ENCODE results near the gene TEF. TPM values are rescaled to one million over a fixed set of nuclear protein-coding genes. Genes with fewer than 3 reads are reported as not detected.

Gene TEF
- total RNA-seq, 1 experiment from 2014 or later, result 2.2 TPM

- intact Hi-C loops (cut with micrococcal nuclease), result no loop called here
- no peaks in the 10 kb centered on the region for H3K9me3 Mint-ChIP-seq (ENCODE audit: unreplicated experiment)
Measured at GRCh38 chr22:41395531-41396240, 13.9 kb downstream of the TEF start.

GRCh38 chr22:41397143-41397811, 15.5 kb downstream of the TEF start:
- H3K4me3 Mint-ChIP-seq (ENCODE audit: unreplicated experiment), result no peak overlapping the region
- ChIA-PET POLR2A (interaction anchor here (1.5 kb wide), 1 partner anchor 16 kb away, joined by 8 read pairs; the partner anchor contains the start of gene TEF), CTCF (no interaction called here)
- intact Hi-C loops (cut with micrococcal nuclease), result no loop called here
- no peak for DNase-seq (ENCODE audit: unreplicated experiment)
- peaks cover 6% of the 10 kb centered on the region for H3K36me3 Mint-ChIP-seq (ENCODE audit: insufficient read depth, unreplicated experiment)
- peaks cover 7% of the 10 kb centered on the region for H3K4me1 Mint-ChIP-seq (ENCODE audit: insufficient read depth, unreplicated experiment)
- no TSS peak for BruUV-seq (replicated peaks)
- no peak overlapping the region for H3K27ac Mint-ChIP-seq (ENCODE audit: low read depth, unreplicated experiment)
- no peak for TF ChIP-seq CTCF (IDR thresholded peaks at IDR 0.05; ENCODE audit: unreplicated experiment)
- no peaks in the 10 kb centered on the region for H3K27me3 Mint-ChIP-seq (ENCODE audit: insufficient read depth, unreplicated experiment)
- no peaks in the 10 kb centered on the region for H3K9me3 Mint-ChIP-seq (ENCODE audit: unreplicated experiment)

More at GRCh38 chr22:41395531-41396240, 13.9 kb downstream of the TEF start:
- no peak for TF ChIP-seq CTCF (IDR thresholded peaks at IDR 0.05; ENCODE audit: unreplicated experiment)
- peaks cover 6% of the 10 kb centered on the region for H3K36me3 Mint-ChIP-seq (ENCODE audit: insufficient read depth, unreplicated experiment)
- CTCF ChIA-PET, result interaction anchor here (0.6 to 2.4 kb wide), 2 partner anchors 8 to 9 kb away, joined by 3 to 7 read pairs; no protein-coding TSS in a partner anchor
- BruUV-seq (replicated peaks), result no TSS peak
- H3K4me1 Mint-ChIP-seq (ENCODE audit: insufficient read depth, unreplicated experiment), result no peaks in the 10 kb centered on the region
- no peak for DNase-seq (ENCODE audit: unreplicated experiment)
- POLR2A ChIA-PET, result interaction anchor here (1.5 kb wide), 1 partner anchor 14 kb away, joined by 8 read pairs; the partner anchor contains the start of gene TEF
- no peak overlapping the region for H3K27ac Mint-ChIP-seq (ENCODE audit: low read depth, unreplicated experiment)
- no peaks in the 10 kb centered on the region for H3K27me3 Mint-ChIP-seq (ENCODE audit: insufficient read depth, unreplicated experiment)
- no peak overlapping the region for H3K4me3 Mint-ChIP-seq (ENCODE audit: unreplicated experiment)

- intact Hi-C loops (cut with micrococcal nuclease), result no loop called here
- peaks cover 12% of the 10 kb centered on the region for H3K4me1 Mint-ChIP-seq (ENCODE audit: insufficient read depth, unreplicated experiment)
- CTCF ChIA-PET, result interaction anchor here (1.0 kb wide), 1 partner anchor 119 kb away, joined by 3 read pairs; no protein-coding TSS in a partner anchor
Measured at GRCh38 chr22:41398921-41399320, 17.2 kb downstream of the TEF start.

More at GRCh38 chr22:41398921-41399320, 17.2 kb downstream of the TEF start:
- POLR2A ChIA-PET, result interaction anchor here (0.6 kb wide), 1 partner anchor 237 kb away, joined by 3 read pairs; no protein-coding TSS in a partner anchor
- no peak overlapping the region for H3K27ac Mint-ChIP-seq (ENCODE audit: low read depth, unreplicated experiment)
- H3K9me3 Mint-ChIP-seq (ENCODE audit: unreplicated experiment), result no peaks in the 10 kb centered on the region
- peaks cover 6% of the 10 kb centered on the region for H3K36me3 Mint-ChIP-seq (ENCODE audit: insufficient read depth, unreplicated experiment)
- TF ChIP-seq CTCF (IDR thresholded peaks at IDR 0.05; ENCODE audit: unreplicated experiment), result no peak
- H3K4me3 Mint-ChIP-seq (ENCODE audit: unreplicated experiment), result no peak overlapping the region
- BruUV-seq (replicated peaks), result no TSS peak
- no peak for DNase-seq (ENCODE audit: unreplicated experiment)
- H3K27me3 Mint-ChIP-seq (ENCODE audit: insufficient read depth, unreplicated experiment), result no peaks in the 10 kb centered on the region

Measured in MCF 10A (cell line).